H9 (cell line): Measurements from ENCODE around the gene ARIH1. TPM values are rescaled to one million over a fixed set of nuclear protein-coding genes. Genes with fewer than 3 reads are reported as not detected.
A peak's percentile ranks its signal among the peaks of the same experiment; 100 is the strongest.

ENCODE experiments used
- DNase-seq: peaks from one replicate; pipeline ENCODE4 v3.0.0-alpha.2; 2017
- H2AFZ ChIP-seq: one replicate; pipeline ENCODE4 v1.6.1; 2013; ENCODE audit warnings: mild to moderate bottlenecking, low read length, control low read depth, moderate library complexity
- H2AK5ac ChIP-seq: 2 replicates; pipeline ENCODE4 v1.6.1; 2013; ENCODE audit warnings: low read length, control low read depth, mixed read lengths; ENCODE audit not compliant: insufficient read length
- H2BK120ac ChIP-seq: one replicate; pipeline ENCODE4 v1.6.1; 2013; ENCODE audit warnings: low read depth, mild to moderate bottlenecking, low read length, control low read depth, inconsistent platforms; ENCODE audit not compliant: poor library complexity, severe bottlenecking
- H2BK12ac ChIP-seq: 2 replicates; pipeline ENCODE4 v1.6.1; 2013; ENCODE audit warnings: low read length, control low read depth, mixed read lengths, low read depth; ENCODE audit not compliant: insufficient read length
- H2BK15ac ChIP-seq: 2 replicates; pipeline ENCODE4 v1.6.1; 2013; ENCODE audit warnings: low read depth, low read length, control low read depth
- H2BK20ac ChIP-seq: one replicate; pipeline ENCODE4 v1.6.1; 2013; ENCODE audit warnings: low read depth, mild to moderate bottlenecking, low read length, control low read depth, inconsistent platforms; ENCODE audit not compliant: poor library complexity, severe bottlenecking
- H2BK5ac ChIP-seq: 2 replicates; pipeline ENCODE4 v1.6.1; 2013; ENCODE audit warnings: low read length, control low read depth, mixed read lengths; ENCODE audit not compliant: insufficient read length
- H3K14ac ChIP-seq: 2 replicates; pipeline ENCODE4 v1.6.1; 2013; ENCODE audit warnings: low read length, control low read depth; ENCODE audit not compliant: insufficient read depth
- H3K18ac ChIP-seq: 2 replicates; pipeline ENCODE4 v1.6.1; 2013; ENCODE audit warnings: low read depth, mild to moderate bottlenecking, mixed read lengths, low read length, control low read depth; ENCODE audit not compliant: insufficient read length
- H3K23ac ChIP-seq: 2 replicates; pipeline ENCODE4 v1.6.1; 2013; ENCODE audit warnings: low read length, control low read depth, mixed read lengths, low read depth; ENCODE audit not compliant: insufficient read length
- H3K23me2 ChIP-seq: 2 replicates; pipeline ENCODE4 v1.6.1; 2013; ENCODE audit warnings: low read depth, mild to moderate bottlenecking, mixed read lengths, low read length, control low read depth; ENCODE audit not compliant: insufficient read length, poor library complexity, severe bottlenecking
- H3K27ac ChIP-seq: 2 replicates; pipeline ENCODE4 v1.5.1; 2013; ENCODE audit warnings: low read length, control low read depth, mixed read lengths, low read depth; ENCODE audit not compliant: insufficient read length
- H3K27me3 ChIP-seq: 2 replicates; pipeline ENCODE4 v1.6.1; 2013; ENCODE audit warnings: low read length, control low read depth, inconsistent platforms; ENCODE audit not compliant: insufficient read depth
- H3K4ac ChIP-seq: 2 replicates; pipeline ENCODE4 v1.6.1; 2013; ENCODE audit warnings: low read depth, mild to moderate bottlenecking, control low read depth, inconsistent platforms, low read length, moderate library complexity
- H3K4me1 ChIP-seq: 2 replicates; pipeline ENCODE4 v1.6.1; 2013; ENCODE audit warnings: low read length, control low read depth, inconsistent platforms; ENCODE audit not compliant: insufficient read depth
- H3K4me2 ChIP-seq: 2 replicates; pipeline ENCODE4 v1.6.1; 2013; ENCODE audit warnings: low read length, control low read depth, mixed read lengths; ENCODE audit not compliant: insufficient read length, insufficient read depth
- H3K56ac ChIP-seq: 2 replicates; pipeline ENCODE4 v1.6.1; 2013; ENCODE audit warnings: low read depth, mild to moderate bottlenecking, mixed read lengths, low read length, control low read depth; ENCODE audit not compliant: insufficient read length
- H3K79me1 ChIP-seq: 2 replicates; pipeline ENCODE4 v1.6.1; 2013; ENCODE audit warnings: low read depth, mild to moderate bottlenecking, moderate library complexity, low read length, control low read depth, inconsistent platforms; ENCODE audit not compliant: insufficient read depth, poor library complexity, severe bottlenecking
- H3K79me2 ChIP-seq: 2 replicates; pipeline ENCODE4 v1.6.1; 2013; ENCODE audit warnings: low read length, control low read depth, inconsistent platforms; ENCODE audit not compliant: insufficient read depth
- H3K9ac ChIP-seq: 2 replicates; pipeline ENCODE4 v1.6.1; 2013; ENCODE audit warnings: low read length, control low read depth, mixed read lengths; ENCODE audit not compliant: insufficient read length; ENCODE audit errors: extremely low read depth
- H3K9me3 ChIP-seq: one replicate; pipeline ENCODE4 v1.6.1; 2013; ENCODE audit warnings: low read depth, low read length, inconsistent platforms; ENCODE audit not compliant: control insufficient read depth
- H3T11ph ChIP-seq: one replicate; pipeline ENCODE4 v1.6.1; 2013; ENCODE audit warnings: mild to moderate bottlenecking, low read length, control low read depth, inconsistent platforms
- H4K20me1 ChIP-seq: one replicate; pipeline ENCODE4 v1.6.1; 2013; ENCODE audit not compliant: control insufficient read depth, insufficient read length, insufficient read depth
- H4K5ac ChIP-seq: 2 replicates; pipeline ENCODE4 v1.6.1; 2013; ENCODE audit warnings: low read depth, mild to moderate bottlenecking, mixed read lengths, low read length, control low read depth; ENCODE audit not compliant: insufficient read length
- H4K8ac ChIP-seq: replicated peaks from 2 replicates; pipeline ENCODE4 v1.6.1; 2013; ENCODE audit warnings: low read length, control low read depth, mixed read lengths, low read depth; ENCODE audit not compliant: insufficient read length
- H4K91ac ChIP-seq: 2 replicates; pipeline ENCODE4 v1.6.1; 2013; ENCODE audit warnings: low read depth, mild to moderate bottlenecking, moderate library complexity, mixed read lengths, low read length, control low read depth; ENCODE audit not compliant: insufficient read length
- H3K27ac Mint-ChIP-seq, 3 experiments: 2 replicates in 2 of 3; 3 replicates in 1 of 3; pipeline ENCODE4 v1.8.0; 2020 to 2021; ENCODE audit warnings: mixed read lengths in 3 of 3, mild to moderate bottlenecking in 1 of 3, moderate library complexity in 1 of 3
- H3K27me3 Mint-ChIP-seq: 2 replicates; pipeline ENCODE4 v1.8.0; 2021; ENCODE audit warnings: low read depth, mild to moderate bottlenecking, moderate library complexity, mixed read lengths
- H3K36me3 Mint-ChIP-seq, 3 experiments: 2 replicates in 2 of 3; 3 replicates in 1 of 3; pipeline ENCODE4 v1.8.0; 2020 to 2021; ENCODE audit warnings: low read depth in 3 of 3, mixed read lengths in 3 of 3; ENCODE audit not compliant: insufficient read depth in 1 of 3
- H3K4me1 Mint-ChIP-seq, 2 experiments: 2 replicates each; pipeline ENCODE4 v1.8.0; 2020; ENCODE audit warnings: mixed read lengths in 2 of 2
- H3K4me3 Mint-ChIP-seq, 2 experiments: 2 replicates in 1 of 2; 3 replicates in 1 of 2; pipeline ENCODE4 v1.8.0; 2020 to 2021; ENCODE audit warnings: mild to moderate bottlenecking in 2 of 2, mixed read lengths in 2 of 2, moderate library complexity in 1 of 2
- H3K9me3 Mint-ChIP-seq, 2 experiments: 2 replicates in 1 of 2; 3 replicates in 1 of 2; pipeline ENCODE4 v1.8.0; 2020; ENCODE audit warnings: mild to moderate bottlenecking in 2 of 2, mixed read lengths in 2 of 2, moderate library complexity in 1 of 2
- CTCF ChIP-seq: fragments of 200-600 bp; sonication (generic); conservative IDR thresholded peaks from 3 replicates; pipeline ENCODE4 v1.8.0; 2021; ENCODE audit warnings: antibody characterized with exemption, mild to moderate bottlenecking
- WGBS: extraction: QIAGEN DNeasy Blood & Tissue Kit; methylation state at CpG from one replicate; pipeline ENCODE4 v1.1.7; 2013; ENCODE audit warnings: missing lambda C conversion rate, low lambda C conversion rate, mixed read lengths; ENCODE audit not compliant: insufficient read length; ENCODE audit errors: extremely low coverage; 5-methylcytosine and 5-hydroxymethylcytosine counted together
- total RNA-seq: library from RNA; stranded (reverse); gene quantifications from 2 replicates; pipeline ENCODE4 v1.2.1, GENCODE V29; 2021

ARIH1 gene
- total RNA-seq, 1 experiment from 2014 or later, result 158 TPM

GRCh38 chr15:72474912-72475628, 940 bp downstream of the ARIH1 start:
- no CpG with 5 or more reads among the region's 42 CpGs for WGBS
- no peaks in the 10 kb centered on the region for H3K9me3 Mint-ChIP-seq
- peaks cover 41% of the 10 kb centered on the region; the same call in 1 of the 2 replicates for H3K79me2 ChIP-seq
- no peak overlapping the region for H2BK5ac ChIP-seq
- no peak for TF ChIP-seq CTCF
- no peak overlapping the region for H3K4ac ChIP-seq
- peaks cover 30 to 43% (median 36%) of the 10 kb centered on the region in 3 experiments for H3K36me3 Mint-ChIP-seq
- peak overlapping the region; percentile 97 to 98 for H3K4me3 Mint-ChIP-seq
- H3K23me2 ChIP-seq, result peaks cover 5% of the 10 kb centered on the region
- H3K23ac ChIP-seq, result no peak overlapping the region
- no peak overlapping the region for H2BK12ac ChIP-seq
- peak overlapping the region; percentile 80 for H3K9ac ChIP-seq
- H2AK5ac ChIP-seq, result no peak overlapping the region
- peak overlapping the region; percentile 81 for H3K4me2 ChIP-seq
- H3K27ac ChIP-seq, result peak overlapping the region; percentile 24
- no peak overlapping the region for H3K56ac ChIP-seq
- H2AFZ ChIP-seq, result no peak overlapping the region
- no peak overlapping the region for H4K5ac ChIP-seq
- no peak overlapping the region for H2BK120ac ChIP-seq
- no peak overlapping the region for H3T11ph ChIP-seq
- H2BK20ac ChIP-seq, result no peak overlapping the region
- peak overlapping the region; percentile 96 for H3K14ac ChIP-seq
- no peaks in the 10 kb centered on the region for H3K9me3 ChIP-seq
- peak; percentile 70 for DNase-seq
- 0 out of 2 replicates have a peak, but pooled peaks cover 3% of the 10 kb centered on the region for H3K4me1 ChIP-seq
- H4K20me1 ChIP-seq, result no peaks in the 10 kb centered on the region
- peak overlapping the region; percentile 98 to 99 (median 99) for H3K27ac Mint-ChIP-seq
- H3K27me3 ChIP-seq, result no peaks in the 10 kb centered on the region
- no peak overlapping the region for H4K91ac ChIP-seq
- peaks cover 4% of the 10 kb centered on the region for H3K79me1 ChIP-seq
- H2BK15ac ChIP-seq, result no peak overlapping the region
- peaks cover 13 to 19% of the 10 kb centered on the region in 2 experiments for H3K4me1 Mint-ChIP-seq
- no peaks in the 10 kb centered on the region for H3K27me3 Mint-ChIP-seq
- H4K8ac ChIP-seq, result no peak overlapping the region
- peak overlapping the region; percentile 86 for H3K18ac ChIP-seq
